Stomach (tissue), 4 donors: ENCODE results near the gene HPS1.

ENCODE experiments used
- CTCF ChIP-seq, 7 experiments: fragments of 450-650 bp in 4 of 7; fragments of 200-600 bp in 3 of 7; sonication (generic) in 3 of 7; IDR thresholded peaks; one replicate each; pipeline ENCODE4 v1.5.1; 2016 to 2019; ENCODE audit warnings: antibody characterized with exemption in 7 of 7, control low read depth in 2 of 7, mild to moderate bottlenecking in 1 of 7
- EP300 ChIP-seq: sonication (generic); formaldehyde crosslinking; IDR thresholded peaks from one replicate; pipeline ENCODE4 v1.6.1; 2017; ENCODE audit warnings: antibody characterized with exemption
- POLR2A ChIP-seq, 4 donors: fragments of 450-650 bp; IDR thresholded peaks; one replicate each; pipeline ENCODE4 v1.6.1; 2016; ENCODE audit warnings: antibody characterized with exemption in 4 of 4, control low read depth in 2 of 4, mild to moderate bottlenecking in 1 of 4, moderate library complexity in 1 of 4
- POLR2AphosphoS5 ChIP-seq, 3 donors: sonication (generic); formaldehyde crosslinking; IDR thresholded peaks; one replicate each; pipeline ENCODE4 v1.6.1; 2016; ENCODE audit warnings: antibody characterized with exemption in 3 of 3

DNA sequence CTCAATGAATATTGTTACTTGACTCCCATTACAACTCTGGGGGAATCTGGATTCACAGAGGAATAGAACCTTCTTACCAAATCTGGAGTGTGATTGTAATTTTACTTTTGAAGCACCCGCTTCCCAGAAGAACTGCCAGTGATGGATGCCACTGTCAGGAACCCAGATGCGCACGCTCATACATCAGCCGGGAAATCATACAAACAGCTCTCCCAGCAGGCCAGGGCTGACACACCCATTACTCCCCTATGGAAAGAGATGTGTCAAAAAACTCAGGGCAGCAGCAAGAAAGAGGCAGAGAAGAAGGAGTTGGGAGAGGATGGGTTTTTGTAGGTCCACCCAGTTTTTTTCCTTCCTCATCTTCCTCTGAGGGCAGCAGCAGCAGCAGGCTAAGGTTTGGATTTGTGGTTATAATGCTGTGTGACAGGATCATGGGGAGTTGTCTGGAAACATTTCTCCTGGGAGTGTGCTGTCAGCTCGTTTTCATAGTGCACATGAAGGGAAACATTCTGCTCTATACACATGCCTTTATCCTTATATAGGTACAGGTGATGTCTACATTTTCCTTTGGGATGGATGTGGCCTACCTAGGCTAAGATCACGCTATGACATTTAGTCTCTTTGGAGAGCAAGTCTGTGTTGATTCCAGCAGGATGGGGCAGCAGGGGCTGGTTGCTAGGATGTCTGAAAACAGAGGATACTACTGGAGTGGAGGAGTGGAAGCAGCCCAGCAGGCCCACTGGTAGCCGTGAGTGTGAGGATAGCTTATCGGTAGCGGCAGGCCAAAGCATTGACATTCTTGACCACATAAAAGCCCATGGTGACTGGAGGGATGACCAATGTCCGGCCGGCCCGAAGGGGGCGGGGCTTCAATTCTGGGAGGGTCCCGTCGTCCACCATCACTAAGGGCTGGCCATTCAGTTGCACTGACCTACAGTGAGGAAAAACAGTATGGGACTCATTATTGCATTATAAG, 12.4 kb upstream of the HPS1 start:
- TF ChIP-seq CTCF (IDR thresholded peaks at IDR 0.05) (no peak), POLR2A (IDR thresholded peaks at IDR 0.05) (no peak), EP300 (no peak), POLR2AphosphoS5 (IDR thresholded peaks at IDR 0.05) (no peak)
